A549 (cell line): ENCODE measurements around the gene RTKN2. TPM values are rescaled to one million over a fixed set of nuclear protein-coding genes. Genes with fewer than 3 reads are reported as not detected.

ENCODE experiments used
- ATAC-seq, 2 experiments: fragments of 200-7000 bp in 1 of 2; fragments of >200 bp in 1 of 2; cut with Nextera tagmentation in 1 of 2; cut with Tn5 transposase in 1 of 2; 3 replicates each; pipeline versions ENCODE4 v1.8.0 to v1.9.1; 2018 to 2020; ENCODE audit warnings: mild to moderate bottlenecking in 1 of 2, moderate library complexity in 1 of 2
- CTCF ChIA-PET: fragments of 300-600 bp; sonication (Branson Sonifier 250); formaldehyde crosslinking; extraction: SDS; loops from one replicate; lab custom pipeline; 2021; ENCODE audit warnings: antibody characterized with exemption, inconsistent platforms; lab: Yijun Ruan, JAX
- POLR2A ChIA-PET: fragments of 350-600 bp; formaldehyde crosslinking; extraction: SDS; loops from one replicate; lab custom pipeline; 2021; ENCODE audit warnings: antibody characterized with exemption, inconsistent platforms; lab: Yijun Ruan, JAX
- DNase-seq, 2 experiments: peaks; one replicate each; pipeline versions ENCODE4 v3.0.0 to v3.0.0-alpha.2; 2011 to 2016; ENCODE audit warnings: low read depth in 1 of 2, low spot score in 1 of 2
- FAIRE-seq: peaks from 2 replicates; lab custom pipeline; 2011; peaks lifted over from hg19 to GRCh38; lab: Jason Lieb, UNC
- H3K27ac ChIP-seq, 2 experiments: fragments of >200 bp; sonication (Bioruptor Twin); formaldehyde crosslinking; 3 replicates each; pipeline ENCODE4 v1.5.1; 2016 to 2017
- H3K4me1 ChIP-seq: fragments of >200 bp; sonication (Bioruptor Twin); formaldehyde crosslinking; 3 replicates; pipeline ENCODE4 v1.6.1; 2016
- H3K4me2 ChIP-seq: fragments of >200 bp; sonication (Bioruptor Twin); formaldehyde crosslinking; 3 replicates; pipeline ENCODE4 v1.6.1; 2016
- H3K4me3 ChIP-seq: fragments of >200 bp; sonication (Bioruptor Twin); formaldehyde crosslinking; 3 replicates; pipeline ENCODE4 v1.5.1; 2016
- H3K9me3 ChIP-seq: fragments of >200 bp; sonication (Bioruptor Twin); formaldehyde crosslinking; 3 replicates; pipeline ENCODE4 v1.6.1; 2016
- BHLHE40 ChIP-seq: IDR thresholded peaks from 2 replicates; pipeline ENCODE4 v1.6.1; 2012; ENCODE audit warnings: low read depth, low read length, inconsistent platforms
- CBX2 ChIP-seq: fragments of 200-600 bp; sonication (generic); IDR thresholded peaks from 2 replicates; pipeline ENCODE4 v1.6.1; 2016; ENCODE audit warnings: low read depth, mild to moderate bottlenecking, borderline replicate concordance
- CBX8 ChIP-seq: fragments of 200-600 bp; sonication (generic); IDR thresholded peaks from 2 replicates; pipeline ENCODE4 v1.6.1; 2016
- CEBPB ChIP-seq, 2 experiments: fragments of >200 bp in 1 of 2; sonication (Bioruptor Twin) in 1 of 2; formaldehyde crosslinking in 1 of 2; IDR thresholded peaks; 2 replicates each; pipeline ENCODE4 v1.6.1; 2012 to 2016
- CHD2 ChIP-seq: fragments of 150-350 bp; IDR thresholded peaks from 2 replicates; pipeline ENCODE4 v1.6.1; 2014; ENCODE audit warnings: low read length; ENCODE audit not compliant: partially characterized antibody
- EP300 ChIP-seq, 2 experiments: fragments of >200 bp; sonication (Bioruptor Twin); formaldehyde crosslinking; IDR thresholded peaks; 2 replicates in 1 of 2; 3 replicates in 1 of 2; pipeline ENCODE4 v1.6.1; 2016 to 2017
- ESRRA ChIP-seq: fragments of 150-350 bp; IDR thresholded peaks from 2 replicates; pipeline ENCODE4 v1.6.1; 2014; ENCODE audit warnings: mild to moderate bottlenecking, low read length, borderline replicate concordance
- FOXS1 ChIP-seq: fragments of 250-450 bp; sonication (Bioruptor Pico); IDR thresholded peaks from 2 replicates; pipeline ENCODE4 v1.5.0; 2020; ENCODE audit warnings: mild to moderate bottlenecking, moderate library complexity
- HEYL ChIP-seq: fragments of 250-450 bp; sonication (Bioruptor Pico); IDR thresholded peaks from 2 replicates; pipeline ENCODE4 v1.8.0; 2021; ENCODE audit warnings: mild to moderate bottlenecking, moderate library complexity
- HOXA7 ChIP-seq: fragments of 250-450 bp; sonication (Bioruptor Pico); IDR thresholded peaks from 2 replicates; pipeline ENCODE4 v1.5.0; 2020; ENCODE audit warnings: mild to moderate bottlenecking, moderate library complexity
- HOXB13 ChIP-seq: fragments of 250-450 bp; sonication (Bioruptor Pico); IDR thresholded peaks from 2 replicates; pipeline ENCODE4 v1.5.0; 2020; ENCODE audit warnings: low read depth, mild to moderate bottlenecking, moderate library complexity
- HOXB5 ChIP-seq: fragments of 250-450 bp; sonication (Bioruptor Pico); IDR thresholded peaks from 2 replicates; pipeline ENCODE4 v1.5.0; 2020; ENCODE audit warnings: mild to moderate bottlenecking, moderate library complexity
- MAFK ChIP-seq: fragments of 450-650 bp; IDR thresholded peaks from 2 replicates; pipeline ENCODE4 v1.6.1; 2014; ENCODE audit not compliant: partially characterized antibody
- MAZ ChIP-seq: fragments of 150-350 bp; IDR thresholded peaks from 2 replicates; pipeline ENCODE4 v1.6.1; 2014; ENCODE audit warnings: antibody characterized with exemption, low read depth, low read length, borderline replicate concordance
- MYC ChIP-seq: IDR thresholded peaks from 2 replicates; pipeline ENCODE4 v1.6.1; 2012; ENCODE audit warnings: mild to moderate bottlenecking, inconsistent platforms, low read length, improper control_type of control experiment, borderline replicate concordance
- PHF8 ChIP-seq: fragments of 200-600 bp; sonication (generic); IDR thresholded peaks from 2 replicates; pipeline ENCODE4 v1.6.1; 2016; ENCODE audit warnings: low read depth, mild to moderate bottlenecking, antibody characterized with exemption, moderate library complexity, borderline replicate concordance
- POLR2A ChIP-seq: IDR thresholded peaks from 2 replicates; pipeline ENCODE4 v1.6.1; 2012; ENCODE audit warnings: mild to moderate bottlenecking, low read length
- ZNF302 ChIP-seq: fragments of 250-450 bp; sonication (Bioruptor Pico); IDR thresholded peaks from 2 replicates; pipeline ENCODE4 v1.9.0; 2021; ENCODE audit warnings: inconsistent platforms, mild to moderate bottlenecking, moderate library complexity
- ZSCAN20 ChIP-seq: fragments of 250-450 bp; sonication (Bioruptor Pico); IDR thresholded peaks from 2 replicates; pipeline ENCODE4 v1.8.0; 2022; ENCODE audit warnings: mild to moderate bottlenecking, moderate library complexity
- WGBS: methylation state at CpG from one replicate; pipeline ENCODE4 v1.1.6; 2017; ENCODE audit errors: missing lambda C conversion rate; 5-methylcytosine and 5-hydroxymethylcytosine counted together
- polyA plus RNA-seq, 4 experiments: library from polyadenylated mRNA; depleted of rRNA in 3 of 4; stranded (reverse); fragments of >200 nt; fragmentation: RNase III in 1 of 4; extraction: RNeasy Plus Mini Kit Qiagen cat#74134 plus additional on column Dnase treatment in 1 of 4; gene quantifications; 2 replicates in 3 of 4; 3 replicates in 1 of 4; pipeline ENCODE4 v1.2.3, GENCODE V29; 2011 to 2017
- TF ChIP-seq, protein P1 (sequence below): fragments of >200 bp; sonication (Bioruptor Twin); formaldehyde crosslinking; IDR thresholded peaks from 2 replicates; pipeline ENCODE4 v1.6.1; 2016
- TF ChIP-seq, protein P2 (sequence below): fragments of >200 bp; sonication (Bioruptor Twin); formaldehyde crosslinking; IDR thresholded peaks from 3 replicates; pipeline ENCODE4 v1.6.1; 2016
- TF ChIP-seq, protein P3 (sequence below): fragments of 150-350 bp; IDR thresholded peaks from 2 replicates; pipeline ENCODE4 v1.6.1; 2014; ENCODE audit warnings: low read depth, mild to moderate bottlenecking, low read length
- TF ChIP-seq, protein P4 (sequence below): fragments of 250-450 bp; sonication (Bioruptor Pico); IDR thresholded peaks from 2 replicates; pipeline ENCODE4 v1.5.0; 2021; ENCODE audit warnings: mild to moderate bottlenecking, moderate library complexity, borderline replicate concordance

Gene RTKN2
- polyA plus RNA-seq, 2 of the 4 experiments (the other 2 are of a cell fraction), result 1.8 to 2.4 TPM

DNA sequence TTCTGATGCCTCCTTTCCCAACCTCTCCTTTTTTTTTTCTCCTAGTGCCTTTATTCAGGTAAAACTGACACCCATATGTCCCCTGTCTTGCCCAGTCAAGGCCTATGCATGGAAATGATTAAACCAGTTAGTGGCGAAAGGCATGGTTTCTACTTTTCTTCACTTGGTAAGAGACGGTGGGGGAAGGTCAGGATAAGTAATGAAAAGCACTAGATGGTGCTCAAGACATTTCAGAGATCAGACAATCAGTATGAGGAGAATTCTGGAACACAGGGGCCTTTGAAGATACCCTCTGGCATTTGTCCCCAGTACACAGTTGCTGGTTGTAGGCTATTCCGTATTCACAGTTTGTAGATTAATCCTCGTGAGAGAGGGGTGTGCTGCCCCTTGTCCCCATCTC, 121.2 kb downstream of the RTKN2 start (continued):
- TF ChIP-seq, protein P1, sequence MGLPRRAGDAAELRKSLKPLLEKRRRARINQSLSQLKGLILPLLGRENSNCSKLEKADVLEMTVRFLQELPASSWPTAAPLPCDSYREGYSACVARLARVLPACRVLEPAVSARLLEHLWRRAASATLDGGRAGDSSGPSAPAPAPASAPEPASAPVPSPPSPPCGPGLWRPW, result no peak
- TF ChIP-seq HOXB13 (CRISPR knock-in tag) (no peak), EP300 (IDR thresholded peaks at IDR 0.05) (no peak), CEBPB (IDR thresholded peaks at IDR 0.05) (no peak)

DNA sequence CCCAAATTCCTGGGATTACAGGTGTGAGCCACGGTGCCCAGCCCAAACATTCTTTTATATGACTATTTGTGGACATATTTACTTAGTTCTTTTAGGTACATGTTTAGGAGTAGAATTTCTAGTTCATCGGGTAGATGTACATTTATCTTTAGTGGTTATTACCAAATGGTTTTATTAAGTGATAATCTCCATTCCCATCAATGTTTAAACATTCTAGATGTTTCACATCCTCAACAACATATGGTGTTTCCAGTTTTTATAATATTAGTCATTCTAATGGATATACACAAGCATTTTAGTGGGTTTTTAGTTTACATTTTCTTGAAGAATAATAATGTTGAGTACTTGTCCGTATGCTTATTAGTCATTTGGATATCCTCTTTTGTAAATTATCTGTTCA, 131.7 kb downstream of the RTKN2 start:
- no peak overlapping the region for H3K4me2 ChIP-seq
- no peaks in the 10 kb centered on the region for H3K4me1 ChIP-seq
- H3K27ac ChIP-seq, result no peak overlapping the region
- no peak for FAIRE-seq
- TF ChIP-seq, protein P2, sequence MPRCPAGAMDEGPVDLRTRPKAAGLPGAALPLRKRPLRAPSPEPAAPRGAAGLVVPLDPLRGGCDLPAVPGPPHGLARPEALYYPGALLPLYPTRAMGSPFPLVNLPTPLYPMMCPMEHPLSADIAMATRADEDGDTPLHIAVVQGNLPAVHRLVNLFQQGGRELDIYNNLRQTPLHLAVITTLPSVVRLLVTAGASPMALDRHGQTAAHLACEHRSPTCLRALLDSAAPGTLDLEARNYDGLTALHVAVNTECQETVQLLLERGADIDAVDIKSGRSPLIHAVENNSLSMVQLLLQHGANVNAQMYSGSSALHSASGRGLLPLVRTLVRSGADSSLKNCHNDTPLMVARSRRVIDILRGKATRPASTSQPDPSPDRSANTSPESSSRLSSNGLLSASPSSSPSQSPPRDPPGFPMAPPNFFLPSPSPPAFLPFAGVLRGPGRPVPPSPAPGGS, result no peak
- TF ChIP-seq EP300 (IDR thresholded peaks at IDR 0.05) (no peak), ESRRA (no peak), ZNF302 (CRISPR knock-in tag) (no peak), HOXB5 (CRISPR knock-in tag) (no peak), BHLHE40 (no peak), CBX8 (no peak)
- TF ChIP-seq, all 56 proteins: peak for 0
- no peak for ATAC-seq
- Histone ChIP-seq H3K4me3 (no peak overlapping the region), H3K9me3 (peaks cover 3% of the 10 kb centered on the region; the same call in 1 of the 3 replicates)
- WGBS, result 47% methylated on average over 3 of the region's 3 CpGs
- no peak for DNase-seq
- CTCF ChIA-PET, result no interaction called here
- POLR2A ChIA-PET, result no interaction called here

DNA sequence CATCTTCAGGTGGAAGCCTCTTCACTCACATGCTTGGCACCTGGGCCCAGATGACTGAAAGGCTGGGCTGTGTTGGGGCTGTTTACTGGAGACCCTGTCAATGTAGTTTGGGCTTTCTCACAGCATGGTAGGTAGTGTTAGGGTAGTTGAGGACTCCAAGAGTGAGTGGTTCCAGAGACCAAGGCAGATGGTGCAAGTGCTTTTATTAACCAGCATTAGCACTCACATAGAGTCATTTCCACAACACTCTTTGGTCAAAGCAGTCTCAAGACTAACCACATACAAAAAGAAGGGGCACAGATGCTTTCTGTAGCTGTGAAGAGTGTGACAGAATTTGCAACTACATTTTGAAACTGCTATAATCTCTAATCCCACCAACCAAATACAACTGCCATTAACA, 135.0 kb downstream of the RTKN2 start:
- ATAC-seq (no peak), DNase-seq (no peak), FAIRE-seq (no peak)
- ChIA-PET CTCF (no interaction called here), POLR2A (no interaction called here)
- H3K4me1 ChIP-seq, result no peaks in the 10 kb centered on the region
- H3K9me3 ChIP-seq, result peaks cover 3% of the 10 kb centered on the region; the same call in 1 of the 3 replicates
- no peak overlapping the region for H3K27ac ChIP-seq
- no peak overlapping the region for H3K4me2 ChIP-seq
- H3K4me3 ChIP-seq, result no peak overlapping the region
- TF ChIP-seq CBX2 (no peak), ZSCAN20 (CRISPR knock-in tag) (no peak), BHLHE40 (no peak), PHF8 (no peak), POLR2A (no peak), ZNF302 (CRISPR knock-in tag) (no peak), FOXS1 (no peak), MAZ (no peak), CHD2 (no peak), MYC (no peak), MAFK (no peak), HEYL (CRISPR knock-in tag) (no peak), HOXA7 (CRISPR knock-in tag) (no peak)
- TF ChIP-seq, protein P2, result no peak
- TF ChIP-seq, protein P3, sequence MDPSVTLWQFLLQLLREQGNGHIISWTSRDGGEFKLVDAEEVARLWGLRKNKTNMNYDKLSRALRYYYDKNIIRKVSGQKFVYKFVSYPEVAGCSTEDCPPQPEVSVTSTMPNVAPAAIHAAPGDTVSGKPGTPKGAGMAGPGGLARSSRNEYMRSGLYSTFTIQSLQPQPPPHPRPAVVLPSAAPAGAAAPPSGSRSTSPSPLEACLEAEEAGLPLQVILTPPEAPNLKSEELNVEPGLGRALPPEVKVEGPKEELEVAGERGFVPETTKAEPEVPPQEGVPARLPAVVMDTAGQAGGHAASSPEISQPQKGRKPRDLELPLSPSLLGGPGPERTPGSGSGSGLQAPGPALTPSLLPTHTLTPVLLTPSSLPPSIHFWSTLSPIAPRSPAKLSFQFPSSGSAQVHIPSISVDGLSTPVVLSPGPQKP, result no peak
- TF ChIP-seq, protein P4, sequence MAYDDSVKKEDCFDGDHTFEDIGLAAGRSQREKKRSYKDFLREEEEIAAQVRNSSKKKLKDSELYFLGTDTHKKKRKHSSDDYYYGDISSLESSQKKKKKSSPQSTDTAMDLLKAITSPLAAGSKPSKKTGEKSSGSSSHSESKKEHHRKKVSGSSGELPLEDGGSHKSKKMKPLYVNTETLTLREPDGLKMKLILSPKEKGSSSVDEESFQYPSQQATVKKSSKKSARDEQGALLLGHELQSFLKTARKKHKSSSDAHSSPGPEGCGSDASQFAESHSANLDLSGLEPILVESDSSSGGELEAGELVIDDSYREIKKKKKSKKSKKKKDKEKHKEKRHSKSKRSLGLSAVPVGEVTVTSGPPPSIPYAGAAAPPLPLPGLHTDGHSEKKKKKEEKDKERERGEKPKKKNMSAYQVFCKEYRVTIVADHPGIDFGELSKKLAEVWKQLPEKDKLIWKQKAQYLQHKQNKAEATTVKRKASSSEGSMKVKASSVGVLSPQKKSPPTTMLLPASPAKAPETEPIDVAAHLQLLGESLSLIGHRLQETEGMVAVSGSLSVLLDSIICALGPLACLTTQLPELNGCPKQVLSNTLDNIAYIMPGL (CRISPR knock-in tag), result no peak

Other genes starting within 250 kb of the RTKN2 start
- gene ZNF365, start 105.5 kb upstream of the RTKN2 start, polyA plus RNA-seq (2011; rRNA removed), result 1.3 and 1.5 TPM in 2 replicates
- 1.1 to 1.3 TPM (median 1.2 TPM) in 3 replicates for gene ZNF365, start 105.5 kb upstream of the RTKN2 start, polyA plus RNA-seq (2017; fragmentation: RNase III; extraction: RNeasy Plus Mini Kit Qiagen cat#74134 plus additional on column Dnase treatment)